Panc1 (cell line): ENCODE results near the gene PROKR2. TPM values are rescaled to one million over a fixed set of nuclear protein-coding genes. Genes with fewer than 3 reads are reported as not detected.

ENCODE experiments used
- ATAC-seq: fragments of 200-7000 bp; cut with Tn5 transposase; 2 replicates; pipeline ENCODE4 v1.9.1; 2020; ENCODE audit warnings: mild to moderate bottlenecking, moderate library complexity
- BruUV-seq: library from RNA; stranded (reverse); fragments of 400-500 nt; replicated peaks from 2 replicates; lab custom pipeline; 2021; lab: Mats Ljungman, UMichigan
- CTCF ChIA-PET: fragments of 300-600 bp; sonication (Branson Sonifier 250); formaldehyde crosslinking; loops from one replicate; lab custom pipeline; 2022; ENCODE audit warnings: antibody characterized with exemption; lab: Charles Lee
- POLR2A ChIA-PET: fragments of 300-600 bp; sonication (Branson Sonifier 250); formaldehyde crosslinking; loops from one replicate; lab custom pipeline; 2022; ENCODE audit warnings: antibody characterized with exemption; lab: Charles Lee
- DNase-seq: peaks from one replicate; pipeline ENCODE4 v3.0.0-alpha.2; 2010; ENCODE audit warnings: low read depth, low spot score
- H3K27ac ChIP-seq: 2 replicates; pipeline ENCODE4 v1.5.1; 2011; ENCODE audit warnings: mild to moderate bottlenecking, low read length, inconsistent platforms
- H3K27me3 ChIP-seq: fragments of 200-500 bp; sonication (Bioruptor generic); 2 replicates; pipeline ENCODE4 v1.6.0; 2014; ENCODE audit warnings: low read length, inconsistent platforms; ENCODE audit not compliant: control insufficient read depth, insufficient read depth
- H3K36me3 ChIP-seq: fragments of 200-500 bp; sonication (Bioruptor generic); 2 replicates; pipeline ENCODE4 v1.5.1; 2014; ENCODE audit warnings: inconsistent platforms, mild to moderate bottlenecking, low read length, moderate library complexity; ENCODE audit not compliant: control insufficient read depth, insufficient read depth
- H3K4me1 ChIP-seq: 2 replicates; pipeline ENCODE4 v1.5.1; 2011; ENCODE audit warnings: inconsistent platforms, mild to moderate bottlenecking, low read length, moderate library complexity; ENCODE audit not compliant: control insufficient read depth, insufficient read depth
- H3K4me3 ChIP-seq, 2 experiments: 2 replicates each; pipeline ENCODE4 v1.5.1; 2011 to 2012; ENCODE audit warnings: low read depth in 2 of 2, low read length in 2 of 2, mild to moderate bottlenecking in 2 of 2, inconsistent platforms in 1 of 2, moderate library complexity in 1 of 2
- H3K9me3 ChIP-seq: fragments of 200-500 bp; sonication (Bioruptor generic); 2 replicates; pipeline ENCODE4 v1.5.1; 2014; ENCODE audit warnings: low read depth, mild to moderate bottlenecking, inconsistent platforms, low read length, moderate library complexity; ENCODE audit not compliant: control insufficient read depth, insufficient read depth
- CTCF ChIP-seq: fragments of 450-650 bp; IDR thresholded peaks from 2 replicates; pipeline ENCODE4 v1.5.1; 2017; ENCODE audit warnings: mild to moderate bottlenecking
- POLR2AphosphoS5 ChIP-seq: IDR thresholded peaks from 2 replicates; pipeline ENCODE4 v1.6.1; 2012; ENCODE audit warnings: mild to moderate bottlenecking, low read depth, low read length, moderate library complexity
- SIN3A ChIP-seq: IDR thresholded peaks from 2 replicates; pipeline ENCODE4 v1.6.1; 2012; ENCODE audit warnings: low read depth, mild to moderate bottlenecking, low read length, moderate library complexity, borderline replicate concordance; ENCODE audit not compliant: insufficient read depth
- TCF7L2 ChIP-seq: IDR thresholded peaks from 2 replicates; pipeline ENCODE4 v1.6.1; 2011; ENCODE audit warnings: mild to moderate bottlenecking, low read depth, low read length, inconsistent platforms
- in situ Hi-C: cut with HindIII; loops from 2 replicates; pipeline ENCODE4 v1.10.0; 2016; ENCODE audit warnings: low sequenced_read_pairs, low pct_unique_long_range_greater_than_20kb
- intact Hi-C: fragments of 100-400 bp; cut with micrococcal nuclease; formaldehyde crosslinking; loops from one replicate; pipeline ENCODE4 v1.10.0; 2022; ENCODE audit not compliant: unreplicated experiment
- total RNA-seq: library from RNA; stranded (reverse); gene quantifications from one replicate; pipeline ENCODE4 v1.2.1, GENCODE V29; 2021; ENCODE audit not compliant: unreplicated experiment
- TF ChIP-seq, protein P1 (sequence below), 2 experiments: IDR thresholded peaks; 2 replicates each; pipeline ENCODE4 v1.6.1; 2011 to 2012; ENCODE audit warnings: low read depth in 2 of 2, control low read depth in 1 of 2, low read length in 1 of 2, mild to moderate bottlenecking in 1 of 2, moderate library complexity in 1 of 2; ENCODE audit not compliant: insufficient read depth in 1 of 2

PROKR2 gene
- total RNA-seq, 1 experiment from 2014 or later, result not detected

DNA sequence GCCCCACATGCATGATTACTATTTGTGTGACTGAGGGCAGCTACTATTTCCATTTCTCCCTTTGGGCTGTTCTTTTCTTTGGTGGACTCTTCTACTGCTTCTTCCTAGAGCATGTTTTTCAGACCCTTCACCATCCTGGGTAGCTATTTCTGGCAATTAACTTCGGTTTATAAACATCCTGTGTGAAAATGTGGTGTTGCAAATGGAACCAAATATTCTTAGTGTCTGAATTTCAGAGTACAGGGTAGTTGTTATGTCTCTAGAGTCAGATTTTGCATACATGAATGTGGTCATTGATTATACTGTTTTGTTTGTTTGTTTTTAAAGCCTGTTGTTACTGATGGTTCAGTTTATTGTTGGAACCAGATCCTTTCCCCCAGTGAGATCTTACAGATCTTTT is 49.7 kb downstream of the PROKR2 start:
- in situ Hi-C loops, result no loop called here
- no peaks in the 10 kb centered on the region for H3K9me3 ChIP-seq
- BruUV-seq, result no TSS peak
- ChIA-PET POLR2A (no interaction called here), CTCF (no interaction called here)
- no peaks in the 10 kb centered on the region for H3K4me1 ChIP-seq
- H3K36me3 ChIP-seq, result no peaks in the 10 kb centered on the region
- TF ChIP-seq POLR2AphosphoS5 (no peak), TCF7L2 (no peak), SIN3A (no peak), CTCF (no peak)
- TF ChIP-seq, protein P1, sequence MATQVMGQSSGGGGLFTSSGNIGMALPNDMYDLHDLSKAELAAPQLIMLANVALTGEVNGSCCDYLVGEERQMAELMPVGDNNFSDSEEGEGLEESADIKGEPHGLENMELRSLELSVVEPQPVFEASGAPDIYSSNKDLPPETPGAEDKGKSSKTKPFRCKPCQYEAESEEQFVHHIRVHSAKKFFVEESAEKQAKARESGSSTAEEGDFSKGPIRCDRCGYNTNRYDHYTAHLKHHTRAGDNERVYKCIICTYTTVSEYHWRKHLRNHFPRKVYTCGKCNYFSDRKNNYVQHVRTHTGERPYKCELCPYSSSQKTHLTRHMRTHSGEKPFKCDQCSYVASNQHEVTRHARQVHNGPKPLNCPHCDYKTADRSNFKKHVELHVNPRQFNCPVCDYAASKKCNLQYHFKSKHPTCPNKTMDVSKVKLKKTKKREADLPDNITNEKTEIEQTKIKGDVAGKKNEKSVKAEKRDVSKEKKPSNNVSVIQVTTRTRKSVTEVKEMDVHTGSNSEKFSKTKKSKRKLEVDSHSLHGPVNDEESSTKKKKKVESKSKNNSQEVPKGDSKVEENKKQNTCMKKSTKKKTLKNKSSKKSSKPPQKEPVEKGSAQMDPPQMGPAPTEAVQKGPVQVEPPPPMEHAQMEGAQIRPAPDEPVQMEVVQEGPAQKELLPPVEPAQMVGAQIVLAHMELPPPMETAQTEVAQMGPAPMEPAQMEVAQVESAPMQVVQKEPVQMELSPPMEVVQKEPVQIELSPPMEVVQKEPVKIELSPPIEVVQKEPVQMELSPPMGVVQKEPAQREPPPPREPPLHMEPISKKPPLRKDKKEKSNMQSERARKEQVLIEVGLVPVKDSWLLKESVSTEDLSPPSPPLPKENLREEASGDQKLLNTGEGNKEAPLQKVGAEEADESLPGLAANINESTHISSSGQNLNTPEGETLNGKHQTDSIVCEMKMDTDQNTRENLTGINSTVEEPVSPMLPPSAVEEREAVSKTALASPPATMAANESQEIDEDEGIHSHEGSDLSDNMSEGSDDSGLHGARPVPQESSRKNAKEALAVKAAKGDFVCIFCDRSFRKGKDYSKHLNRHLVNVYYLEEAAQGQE (IDR thresholded peaks at IDR 0.05; ENCODE audit: insufficient read depth in 1 of 2, low read depth in 2 of 2, low read length in 1 of 2), result no peak
- DNase-seq, result no peak
- H3K27ac ChIP-seq, result no peak overlapping the region
- intact Hi-C loops, result no loop called here
- H3K4me3 ChIP-seq, result no peak overlapping the region
- no peak for ATAC-seq
- H3K27me3 ChIP-seq, result peaks cover 25% of the 10 kb centered on the region

Other genes with a start within 250 kb of the PROKR2 start
- 89.3 TPM for gene TMEM230, start 203.9 kb downstream of the PROKR2 start, total RNA-seq
- 182 TPM for gene PCNA, start 197.0 kb downstream of the PROKR2 start, total RNA-seq
- gene CDS2, start 189.9 kb downstream of the PROKR2 start, total RNA-seq, result 54.0 TPM